MCF 10A (cell line): Measurements from ENCODE around the gene PCED1B. TPM values are rescaled to one million over a fixed set of nuclear protein-coding genes. Genes with fewer than 3 reads are reported as not detected.
A peak's percentile ranks its signal among the peaks of the same experiment; 100 is the strongest.

ENCODE experiments used
- BruUV-seq: library from RNA; stranded (reverse); fragments of 400-500 nt; replicated peaks from 2 replicates; lab custom pipeline; 2021; lab: Mats Ljungman, UMichigan
- CTCF ChIA-PET: fragments of 300-600 bp; sonication (Branson Sonifier 250); formaldehyde crosslinking; extraction: SDS; loops from one replicate; lab custom pipeline; 2021; ENCODE audit warnings: antibody characterized with exemption, inconsistent platforms; lab: Yijun Ruan, JAX
- POLR2A ChIA-PET: fragments of 300-600, 350-650 bp; sonication (Branson Sonifier 250); formaldehyde crosslinking; extraction: SDS; loops from one replicate; lab custom pipeline; 2020; ENCODE audit warnings: antibody characterized with exemption, inconsistent platforms; lab: Yijun Ruan, JAX
- DNase-seq: peaks from one replicate; pipeline ENCODE4 v3.0.0-alpha.2; 2018; ENCODE audit not compliant: unreplicated experiment
- H3K27ac Mint-ChIP-seq: one replicate; pipeline ENCODE4 v1.8.0; 2022; ENCODE audit warnings: mild to moderate bottlenecking, low read depth, mixed read lengths; ENCODE audit not compliant: unreplicated experiment
- H3K27me3 Mint-ChIP-seq: one replicate; pipeline ENCODE4 v1.8.0; 2022; ENCODE audit warnings: mixed read lengths; ENCODE audit not compliant: insufficient read depth, unreplicated experiment
- H3K36me3 Mint-ChIP-seq: one replicate; pipeline ENCODE4 v1.8.0; 2022; ENCODE audit warnings: mild to moderate bottlenecking, moderate library complexity, mixed read lengths; ENCODE audit not compliant: insufficient read depth, unreplicated experiment
- H3K4me1 Mint-ChIP-seq: one replicate; pipeline ENCODE4 v1.8.0; 2022; ENCODE audit warnings: mixed read lengths; ENCODE audit not compliant: insufficient read depth, unreplicated experiment
- H3K4me3 Mint-ChIP-seq: one replicate; pipeline ENCODE4 v1.8.0; 2022; ENCODE audit warnings: mild to moderate bottlenecking, moderate library complexity, mixed read lengths; ENCODE audit not compliant: unreplicated experiment
- H3K9me3 Mint-ChIP-seq: one replicate; pipeline ENCODE4 v1.8.0; 2022; ENCODE audit warnings: mixed read lengths; ENCODE audit not compliant: unreplicated experiment
- intact Hi-C: fragments of 100-400 bp; cut with micrococcal nuclease; formaldehyde crosslinking; loops from 2 replicates; pipeline ENCODE4 v1.14.1; 2022
- total RNA-seq: library from RNA; stranded (reverse); gene quantifications from 2 replicates; pipeline ENCODE4 v1.2.3, GENCODE V29; 2022
- TF ChIP-seq, protein P1 (sequence below): fragments of 200-600 bp; IDR thresholded peaks from one replicate; pipeline ENCODE4 v1.8.0; 2022; ENCODE audit warnings: antibody characterized with exemption, mild to moderate bottlenecking; ENCODE audit not compliant: unreplicated experiment

PCED1B gene
- total RNA-seq, 1 experiment from 2014 or later = 9.6 TPM

- POLR2A ChIA-PET = interaction anchor here (0.8 to 1.5 kb wide), 3 partner anchors 10 to 155 kb away, joined by 3 to 5 read pairs (median 4); no protein-coding TSS in a partner anchor
- intact Hi-C loops = no loop called here
- peaks cover 6% of the 10 kb centered on the region for H3K4me1 Mint-ChIP-seq
Measured at GRCh38 chr12:47122602-47123001, 43.2 kb downstream of the PCED1B start.

GRCh38 chr12:47123730-47124129 is 44.3 kb downstream of the PCED1B start:
- H3K36me3 Mint-ChIP-seq = no peaks in the 10 kb centered on the region
- POLR2A ChIA-PET = no interaction called here
- CTCF ChIA-PET = no interaction called here
- DNase-seq = no peak
- intact Hi-C loops = no loop called here
- TF ChIP-seq, protein P1, sequence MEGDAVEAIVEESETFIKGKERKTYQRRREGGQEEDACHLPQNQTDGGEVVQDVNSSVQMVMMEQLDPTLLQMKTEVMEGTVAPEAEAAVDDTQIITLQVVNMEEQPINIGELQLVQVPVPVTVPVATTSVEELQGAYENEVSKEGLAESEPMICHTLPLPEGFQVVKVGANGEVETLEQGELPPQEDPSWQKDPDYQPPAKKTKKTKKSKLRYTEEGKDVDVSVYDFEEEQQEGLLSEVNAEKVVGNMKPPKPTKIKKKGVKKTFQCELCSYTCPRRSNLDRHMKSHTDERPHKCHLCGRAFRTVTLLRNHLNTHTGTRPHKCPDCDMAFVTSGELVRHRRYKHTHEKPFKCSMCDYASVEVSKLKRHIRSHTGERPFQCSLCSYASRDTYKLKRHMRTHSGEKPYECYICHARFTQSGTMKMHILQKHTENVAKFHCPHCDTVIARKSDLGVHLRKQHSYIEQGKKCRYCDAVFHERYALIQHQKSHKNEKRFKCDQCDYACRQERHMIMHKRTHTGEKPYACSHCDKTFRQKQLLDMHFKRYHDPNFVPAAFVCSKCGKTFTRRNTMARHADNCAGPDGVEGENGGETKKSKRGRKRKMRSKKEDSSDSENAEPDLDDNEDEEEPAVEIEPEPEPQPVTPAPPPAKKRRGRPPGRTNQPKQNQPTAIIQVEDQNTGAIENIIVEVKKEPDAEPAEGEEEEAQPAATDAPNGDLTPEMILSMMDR = no peak
- no peak overlapping the region for H3K4me3 Mint-ChIP-seq
- H3K9me3 Mint-ChIP-seq = no peaks in the 10 kb centered on the region
- BruUV-seq = no TSS peak
- H3K27ac Mint-ChIP-seq = peak overlapping the region; percentile 28
- peaks cover 6% of the 10 kb centered on the region for H3K4me1 Mint-ChIP-seq
- no peaks in the 10 kb centered on the region for H3K27me3 Mint-ChIP-seq

More at GRCh38 chr12:47122602-47123001, 43.2 kb downstream of the PCED1B start:
- no TSS peak for BruUV-seq
- no peak overlapping the region for H3K27ac Mint-ChIP-seq
- TF ChIP-seq, protein P1 = no peak
- no peaks in the 10 kb centered on the region for H3K36me3 Mint-ChIP-seq
- no peaks in the 10 kb centered on the region for H3K27me3 Mint-ChIP-seq
- CTCF ChIA-PET = no interaction called here
- no peak overlapping the region for H3K4me3 Mint-ChIP-seq
- no peak for DNase-seq
- no peaks in the 10 kb centered on the region for H3K9me3 Mint-ChIP-seq

DNA sequence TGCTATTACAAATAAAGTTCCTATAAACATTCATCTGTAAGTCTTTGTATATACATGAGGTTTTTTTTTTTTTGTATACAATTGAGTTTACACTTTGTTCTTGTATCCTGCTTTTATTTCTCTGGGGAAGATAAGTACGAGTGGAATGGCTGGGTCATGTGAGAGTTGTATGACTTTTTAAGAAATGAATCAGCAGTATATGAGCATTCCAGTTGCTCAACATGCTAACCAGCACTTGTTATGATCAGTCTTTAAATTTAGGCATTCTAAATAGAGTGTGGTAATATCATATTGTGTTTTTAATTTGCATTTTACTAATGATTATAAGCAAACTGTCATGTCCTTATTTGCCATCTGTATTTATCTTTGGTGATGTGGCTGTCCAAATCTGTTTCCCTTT is 45.0 kb downstream of the PCED1B start:
- TF ChIP-seq, protein P1 = no peak
- H3K36me3 Mint-ChIP-seq = no peaks in the 10 kb centered on the region
- no peaks in the 10 kb centered on the region for H3K9me3 Mint-ChIP-seq
- ChIA-PET POLR2A (no interaction called here), CTCF (no interaction called here)
- H3K27me3 Mint-ChIP-seq = no peaks in the 10 kb centered on the region
- peaks cover 6% of the 10 kb centered on the region for H3K4me1 Mint-ChIP-seq
- BruUV-seq = no TSS peak
- DNase-seq = peak; percentile 26
- H3K27ac Mint-ChIP-seq = peak overlapping the region; percentile 28
- intact Hi-C loops = no loop called here
- no peak overlapping the region for H3K4me3 Mint-ChIP-seq

DNA sequence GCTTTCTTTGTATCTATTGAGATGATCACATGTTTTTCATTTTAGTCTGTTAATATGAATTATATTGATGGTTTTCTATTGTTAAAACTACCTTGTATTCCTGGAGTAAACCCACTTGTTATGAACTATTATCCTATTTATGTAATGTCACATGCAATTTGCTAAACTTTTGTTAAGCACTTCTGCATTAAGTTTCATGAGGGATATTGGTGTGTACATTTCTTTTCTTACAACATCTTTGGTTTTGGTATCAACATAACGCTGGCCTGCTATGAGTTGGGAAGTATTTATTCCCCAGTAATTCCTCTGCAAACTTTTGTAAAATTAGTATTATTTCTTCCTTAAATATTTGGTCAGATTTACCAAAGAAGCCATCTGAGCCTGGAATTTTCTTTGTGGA is 46.8 kb downstream of the PCED1B start:
- Mint-ChIP-seq H3K4me1 (peaks cover 9% of the 10 kb centered on the region), H3K4me3 (no peak overlapping the region), H3K27me3 (no peaks in the 10 kb centered on the region), H3K9me3 (no peaks in the 10 kb centered on the region), H3K27ac (no peak overlapping the region), H3K36me3 (no peaks in the 10 kb centered on the region)
- ChIA-PET POLR2A (interaction anchor here (0.6 kb wide), 1 partner anchor 331 kb away, joined by 3 read pairs; no protein-coding TSS in a partner anchor), CTCF (no interaction called here)
- no peak for DNase-seq
- TF ChIP-seq, protein P1 = no peak
- intact Hi-C loops = no loop called here
- BruUV-seq = no TSS peak
